Left forelimb (tissue), 1 donor: ENCODE results near the gene HECTD2.
"Not testable (repeated sequence)": the region's sequence is repeated elsewhere in the genome, so short reads cannot be mapped to it uniquely, and the experiment has no call there.

Experiments
- DNase-seq: peaks from one replicate; pipeline ENCODE4 v3.0.0-alpha.2; 2018; ENCODE audit warnings: low spot score

The HECTD2 gene

DNA sequence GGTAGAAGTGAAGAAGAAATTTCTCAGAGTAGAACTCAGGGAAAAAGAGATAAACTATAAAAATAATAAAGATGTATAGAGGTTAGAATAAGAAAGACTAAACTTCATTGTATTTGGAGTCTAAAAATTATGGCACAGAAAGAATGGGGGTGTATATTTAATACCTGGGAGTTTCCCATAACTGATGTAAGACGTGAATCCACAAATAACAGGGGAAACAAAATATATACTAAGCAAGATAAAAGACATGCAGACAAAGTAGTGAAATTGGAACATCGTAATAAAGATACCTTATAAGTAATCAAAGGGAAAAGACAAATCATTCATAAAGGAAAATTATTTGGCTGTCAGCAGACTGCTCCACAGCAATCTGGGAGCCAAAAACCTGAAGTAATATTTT lies 62.8 kb downstream of the HECTD2 start:
- DNase-seq = no peak

GRCh38 chr10:91474009-91474408 lies 63.9 kb downstream of the HECTD2 start:
- no peak for DNase-seq

DNA sequence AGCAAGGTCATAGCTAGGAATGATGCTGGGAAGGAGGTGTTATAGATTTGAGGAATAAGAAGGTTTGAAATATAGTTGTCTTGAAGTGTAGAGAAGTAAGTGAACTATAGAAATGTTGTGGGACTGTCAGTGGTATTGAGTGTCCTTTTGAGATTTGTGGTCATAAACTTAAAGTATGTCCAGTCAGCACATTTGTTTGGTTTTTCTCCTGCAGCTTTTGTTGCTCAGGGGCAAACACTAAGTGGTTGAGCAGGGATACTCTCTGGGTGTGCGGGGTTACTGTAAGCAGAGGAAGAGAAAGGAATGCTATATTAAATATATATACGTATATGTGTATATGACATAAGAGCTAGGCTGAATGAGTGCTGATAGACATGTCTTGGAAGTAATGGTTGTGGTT lies 67.1 kb downstream of the HECTD2 start:
- no peak for DNase-seq

- no peak for DNase-seq
Measured at GRCh38 chr10:91479583-91479982, 69.4 kb downstream of the HECTD2 start.

GRCh38 chr10:91487911-91488582 lies 77.9 kb downstream of the HECTD2 start:
- DNase-seq = no peak

- no peak for DNase-seq
Measured at GRCh38 chr10:91493313-91493712, 83.2 kb downstream of the HECTD2 start.

DNA sequence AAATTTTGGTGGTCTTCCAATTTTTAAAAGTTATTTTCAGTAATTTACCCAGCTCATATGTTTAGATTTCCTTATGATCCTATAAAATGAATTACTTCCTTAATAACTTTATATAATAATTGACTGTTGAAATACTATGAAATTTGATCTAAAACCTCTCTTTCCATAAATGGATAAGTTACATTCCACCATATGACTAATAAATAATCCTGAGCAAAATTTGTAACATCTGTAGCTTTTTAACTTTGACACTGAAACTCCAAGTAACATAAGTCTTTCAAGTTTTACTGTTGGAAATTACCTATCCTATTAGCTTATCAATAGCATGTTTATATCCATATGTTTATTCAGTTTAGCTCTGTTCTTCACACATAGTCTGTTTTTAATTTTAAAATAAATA lies 85.3 kb downstream of the HECTD2 start:
- DNase-seq = no peak

DNA sequence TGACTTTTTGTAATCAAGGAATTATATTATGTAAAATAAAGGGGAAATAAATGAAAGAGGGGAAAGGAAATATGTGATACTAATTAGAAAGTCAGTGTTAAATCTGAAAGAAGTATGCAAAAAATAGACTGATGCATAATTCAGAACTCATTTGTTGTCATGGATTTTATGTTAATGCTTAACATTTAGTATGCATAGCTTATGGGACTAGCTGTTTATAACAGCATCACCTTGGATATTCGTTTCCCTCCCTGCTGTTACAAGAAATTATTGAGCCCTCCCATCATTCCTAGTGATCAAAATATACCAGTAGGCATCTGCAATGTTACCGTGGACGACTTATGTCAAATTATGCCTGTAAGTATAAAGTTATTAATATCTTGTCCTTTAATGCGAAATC lies 85.9 kb downstream of the HECTD2 start:
- DNase-seq = no peak

DNA sequence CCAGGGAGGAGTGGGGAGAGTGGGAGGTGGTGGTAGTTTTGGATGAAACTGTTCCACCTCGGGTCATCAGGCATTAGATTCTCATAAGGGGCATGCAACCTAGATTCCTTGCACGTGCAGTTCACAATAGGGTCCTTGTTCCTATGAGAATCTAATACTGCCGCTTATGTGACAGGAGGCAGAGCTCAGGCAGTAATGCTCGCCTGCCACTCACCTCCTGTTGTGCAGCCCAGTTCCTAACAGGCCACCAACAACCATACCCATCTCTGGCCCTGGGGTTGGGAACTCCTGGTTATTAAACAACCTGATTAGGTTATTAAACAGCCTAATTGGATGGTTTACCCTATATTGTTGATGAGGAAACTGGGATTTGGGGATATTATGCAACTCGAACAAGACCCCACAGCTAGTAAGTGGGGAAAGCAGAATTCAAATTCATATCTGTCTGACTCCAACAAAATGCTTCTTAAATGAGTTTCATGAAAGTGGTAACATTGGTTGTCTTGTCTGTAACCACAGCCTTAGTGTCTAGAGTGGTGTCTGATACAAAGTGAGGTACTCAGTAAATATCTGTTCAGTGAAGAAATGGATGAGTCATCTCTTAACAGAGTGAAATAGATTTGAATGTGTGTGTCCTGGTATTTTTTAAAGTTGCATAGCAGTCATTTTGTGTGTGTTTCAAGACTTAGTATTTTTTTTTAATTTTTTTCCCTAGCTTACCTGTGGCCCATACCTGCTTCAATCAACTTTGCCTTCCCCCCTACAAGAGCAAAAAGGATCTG lies 101.6 kb downstream of the HECTD2 start:
- no peak for DNase-seq

DNA sequence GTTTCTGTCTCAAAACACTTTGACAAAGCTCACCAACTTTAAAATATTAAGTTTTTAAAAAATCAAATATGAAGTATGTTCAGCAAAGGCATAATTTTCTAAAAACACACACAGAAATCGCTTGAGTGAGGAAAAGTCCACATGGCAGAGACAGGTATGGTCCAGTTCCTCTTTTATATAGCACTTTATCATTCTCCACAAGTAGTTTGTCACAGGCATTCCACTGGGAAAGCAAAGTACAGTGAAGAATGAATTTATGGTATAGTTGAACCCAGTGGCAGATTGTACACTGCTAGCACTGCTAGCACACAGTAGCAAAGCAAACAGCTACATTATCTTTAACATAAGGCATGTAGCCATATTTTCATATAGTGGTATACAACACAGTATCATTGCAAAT lies 102.3 kb downstream of the HECTD2 start:
- DNase-seq = no peak

DNA sequence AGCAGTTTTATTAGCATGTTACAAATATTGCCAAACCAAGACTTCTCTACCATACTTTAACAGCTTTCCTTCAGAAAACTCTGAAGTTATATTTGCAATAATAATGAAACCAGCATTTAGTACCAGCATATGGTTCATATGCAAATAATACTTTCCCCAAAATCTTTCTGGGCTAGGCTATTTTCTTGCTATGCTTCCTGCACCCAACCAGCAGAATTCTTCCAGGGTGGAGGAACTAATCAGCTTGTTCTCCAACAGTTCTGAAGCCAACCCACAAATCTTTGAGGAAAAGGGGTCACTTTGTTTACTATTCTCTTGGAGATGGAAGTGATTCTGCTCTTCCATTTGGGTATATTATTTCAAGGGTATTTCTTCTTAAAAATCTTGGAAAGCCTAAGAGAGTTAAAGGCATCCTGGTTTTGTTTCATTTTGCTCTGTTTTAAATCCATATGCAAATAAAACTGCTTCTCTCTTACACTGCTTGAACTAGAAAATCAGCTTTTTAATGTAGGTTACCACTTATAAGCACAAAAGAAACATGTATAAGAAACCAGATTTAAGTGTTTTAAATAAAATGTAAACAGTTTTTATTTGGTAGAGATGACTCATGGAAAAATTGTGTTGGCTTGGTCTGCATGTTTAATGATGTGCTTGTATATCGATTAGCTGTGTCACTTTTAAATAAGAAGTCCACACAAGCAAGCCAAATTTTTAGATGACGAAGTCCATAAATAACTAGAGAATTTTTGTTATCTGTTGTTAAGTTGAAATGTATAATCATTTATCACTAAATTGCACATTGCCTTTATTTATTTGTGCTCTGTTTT lies 103.7 kb downstream of the HECTD2 start:
- DNase-seq = no peak

GRCh38 chr10:91514787-91515186 lies 104.6 kb downstream of the HECTD2 start:
- no peak for DNase-seq

DNA sequence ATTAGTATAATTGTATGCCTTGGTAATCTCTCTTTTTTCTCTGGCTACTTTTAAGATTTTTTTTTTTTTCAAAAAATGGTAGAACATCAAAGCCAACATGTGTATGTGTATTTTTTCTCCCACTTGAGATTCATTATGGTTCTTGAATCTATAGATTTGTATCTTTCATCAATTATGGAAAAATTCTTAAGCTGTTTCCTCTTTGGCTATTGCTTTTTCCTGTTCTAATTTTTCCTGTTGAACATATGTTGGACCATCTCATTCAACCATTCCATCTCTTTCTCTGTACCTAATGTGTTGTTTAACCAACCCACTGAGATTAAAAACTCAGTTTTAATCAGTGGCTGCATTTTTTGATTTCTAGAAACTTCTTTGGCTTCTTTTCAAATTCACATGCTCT lies 107.2 kb downstream of the HECTD2 start:
- no peak for DNase-seq

DNA sequence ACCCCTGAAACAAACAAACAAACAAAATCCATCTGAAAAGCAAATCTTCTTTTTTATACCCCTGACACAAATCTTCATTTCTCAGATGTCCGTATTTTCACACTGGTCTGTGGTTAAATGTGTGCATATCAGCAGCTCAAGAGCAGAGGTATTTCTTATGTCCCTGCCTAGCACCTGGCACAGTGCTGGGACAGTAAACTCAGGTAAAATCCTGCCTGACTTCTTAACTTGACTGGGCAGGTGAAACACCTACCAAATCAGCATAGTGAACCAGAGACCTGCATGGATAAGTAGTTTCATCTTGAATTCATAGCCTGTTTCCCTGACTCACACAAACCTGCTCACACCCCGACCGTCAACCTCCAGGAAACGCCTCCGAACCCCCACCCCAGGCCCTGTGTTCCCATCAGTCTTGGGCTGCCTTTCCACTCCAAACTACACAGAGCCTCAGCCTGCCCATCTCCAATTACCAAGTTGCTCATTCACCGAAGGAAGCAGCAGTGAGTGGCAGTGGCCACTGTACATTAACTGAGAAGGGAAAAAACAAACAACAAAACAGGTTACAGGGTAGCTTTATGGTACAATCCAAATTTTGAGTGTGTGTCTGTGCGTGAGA lies 109.9 kb downstream of the HECTD2 start:
- no peak for DNase-seq

DNA sequence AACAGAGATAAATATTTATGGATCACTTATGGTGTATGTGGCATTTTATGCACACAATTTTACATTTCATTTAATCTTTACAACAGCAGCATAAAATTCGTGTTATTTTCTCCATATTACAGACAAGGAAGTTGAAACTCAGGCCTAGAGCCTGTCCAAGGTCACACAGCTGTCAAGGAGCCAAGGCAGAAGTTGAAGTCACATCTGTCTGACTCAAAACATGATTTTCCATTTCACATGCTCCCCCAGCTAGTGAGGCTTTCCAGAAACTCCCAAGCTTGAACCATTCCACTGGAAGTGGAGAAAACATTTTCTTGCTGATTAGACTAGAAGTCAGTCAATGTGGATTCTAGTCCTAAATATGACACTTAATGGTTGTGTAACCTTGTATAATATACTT lies 110.5 kb downstream of the HECTD2 start:
- DNase-seq = no peak

DNA sequence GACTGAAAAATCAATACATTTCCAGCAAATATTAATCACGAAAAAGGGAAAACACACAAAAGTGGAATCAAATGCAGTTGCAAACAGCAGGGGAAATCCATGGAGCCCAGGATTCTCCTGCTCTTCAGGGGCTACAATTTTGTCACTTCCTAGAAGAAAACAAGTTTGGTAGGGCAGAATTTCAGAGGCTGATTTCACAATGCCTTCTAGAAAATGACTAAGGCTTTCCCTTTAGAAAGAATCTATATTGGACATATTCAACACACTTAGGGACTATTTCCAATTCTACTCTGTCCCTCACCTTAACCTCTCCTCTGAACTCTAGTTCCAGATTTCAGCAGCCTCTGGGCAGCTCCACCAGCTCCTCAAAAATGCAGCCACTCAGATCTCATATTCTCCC lies 111.3 kb downstream of the HECTD2 start:
- DNase-seq = no peak

DNA sequence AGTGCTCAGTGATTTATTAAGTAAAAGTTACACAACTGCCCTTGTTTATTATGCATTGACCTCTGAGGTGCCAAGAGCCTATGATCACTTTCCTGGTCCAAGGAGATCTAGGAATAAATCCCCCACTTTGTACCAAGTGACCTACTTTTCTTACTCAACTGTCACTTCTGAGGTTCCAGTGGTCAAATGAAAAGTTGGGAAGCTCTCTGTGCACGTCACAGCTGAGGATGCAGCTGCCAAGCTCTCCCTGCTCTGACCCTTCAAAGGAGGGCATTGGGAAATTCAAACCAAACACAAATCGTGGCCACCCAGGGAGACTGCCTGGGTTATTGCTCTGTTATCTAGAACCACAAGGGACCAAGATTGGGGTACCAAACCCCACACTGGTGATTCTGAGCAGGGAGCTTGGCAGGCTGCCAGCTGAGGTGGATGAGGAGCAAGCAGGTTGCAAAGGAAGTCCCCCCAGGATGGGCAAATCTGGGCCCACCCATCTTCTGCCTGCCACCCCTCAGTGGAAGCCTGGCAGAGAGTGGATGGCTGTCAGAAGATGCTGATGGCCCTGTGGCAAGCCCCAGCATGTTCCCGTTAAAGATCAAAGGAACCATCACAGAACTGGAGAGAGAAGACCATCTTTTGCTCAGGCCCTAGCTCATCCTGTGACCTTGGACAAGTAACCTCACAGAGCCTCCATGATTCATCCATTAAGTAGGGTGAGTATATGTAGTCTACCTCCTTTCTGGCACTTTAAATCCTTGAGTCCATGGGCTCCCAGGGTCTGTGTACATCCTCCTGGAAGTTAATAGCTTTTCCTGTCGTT lies 116.0 kb downstream of the HECTD2 start:
- no peak for DNase-seq

DNA sequence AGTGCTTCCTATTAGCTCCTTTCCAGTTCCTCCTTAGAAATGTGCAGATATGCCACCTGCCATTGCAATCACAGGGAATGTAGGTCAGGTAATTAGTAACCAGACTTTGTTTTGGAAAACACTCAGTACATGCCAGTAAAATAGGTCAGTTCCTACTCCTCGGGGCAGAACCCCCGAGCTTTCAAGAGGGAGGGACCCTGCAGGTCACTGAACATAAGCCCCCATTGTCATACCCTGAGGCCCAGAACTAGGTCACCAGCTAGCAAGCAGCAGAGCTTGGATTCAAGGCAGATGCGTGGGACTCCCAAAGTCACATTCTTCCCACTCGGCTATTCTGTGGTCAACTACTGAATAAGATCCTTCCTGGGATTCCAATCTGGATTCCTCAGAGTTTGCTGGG lies 117.9 kb downstream of the HECTD2 start:
- DNase-seq = peak; percentile 38

GRCh38 chr10:91528768-91529167 lies 118.6 kb downstream of the HECTD2 start:
- DNase-seq = peak; percentile 6

DNA sequence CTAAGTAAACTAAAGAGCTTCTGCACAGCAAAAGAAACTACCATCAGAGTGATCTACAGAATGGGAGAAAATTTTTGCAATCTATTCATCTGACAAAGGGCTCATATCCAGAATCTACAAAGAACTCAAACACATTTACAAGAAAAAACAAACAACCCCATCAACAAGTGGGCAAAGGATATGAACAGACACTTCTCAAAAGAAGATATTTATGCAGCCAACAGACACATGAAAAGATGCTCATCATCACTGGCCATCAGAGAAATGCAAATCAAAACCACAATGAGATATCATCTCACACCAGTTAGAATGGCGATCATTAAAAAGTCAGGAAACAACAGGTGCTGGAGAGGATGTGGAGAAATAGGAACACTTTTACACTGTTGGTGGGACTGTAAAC lies 124.6 kb downstream of the HECTD2 start:
- not testable (repeated sequence) for DNase-seq

DNA sequence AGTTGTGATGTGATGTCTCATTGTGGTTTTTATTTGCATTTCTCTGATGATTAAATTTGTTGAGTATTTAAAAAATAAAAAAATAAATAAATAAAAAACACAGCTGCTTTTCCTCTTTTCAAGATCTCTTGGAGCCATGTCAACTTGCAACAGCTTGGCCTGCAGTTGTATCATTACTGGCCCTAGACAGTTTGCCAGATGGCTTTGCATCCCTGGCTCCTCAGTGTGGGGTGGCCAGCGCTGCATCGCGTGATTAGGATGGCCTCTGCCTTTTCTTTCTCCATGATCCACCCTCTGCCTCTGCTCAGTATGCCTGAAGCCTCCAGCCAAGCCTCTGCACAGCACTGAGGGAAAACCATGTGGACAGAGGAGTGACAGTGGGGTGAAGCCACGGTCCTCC lies 126.0 kb downstream of the HECTD2 start:
- no peak for DNase-seq

DNA sequence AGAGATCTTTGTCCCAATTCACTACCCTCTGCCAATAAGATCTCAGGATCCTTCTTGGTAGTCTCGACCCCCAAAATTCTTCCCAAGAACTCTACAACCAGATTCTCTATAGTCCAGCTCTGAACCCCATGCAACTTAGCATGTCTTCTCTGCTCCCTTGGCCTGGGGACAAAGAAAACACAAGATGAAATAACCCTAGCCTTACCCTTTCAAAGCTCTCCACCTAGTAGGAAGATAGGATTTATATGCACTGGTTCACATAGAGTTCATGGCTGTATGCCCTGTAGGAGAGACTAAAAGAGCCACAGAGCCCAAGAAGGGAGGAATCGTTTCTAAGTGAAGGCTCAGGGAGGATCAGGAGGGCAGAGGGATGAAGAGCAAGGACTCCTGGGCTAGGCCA lies 126.6 kb downstream of the HECTD2 start:
- peak; percentile 33 for DNase-seq
